Hematopoietic multipotent progenitor cell (in vitro differentiated cells): Measurements from ENCODE around the gene NTSR2. TPM values are rescaled to one million over a fixed set of nuclear protein-coding genes. Genes with fewer than 3 reads are reported as not detected.

Experiments
- DNase-seq, 3 donors: peaks; one replicate each; pipeline ENCODE4 v3.0.0-alpha.2; 2011 to 2015; ENCODE audit warnings: low read depth in 2 of 3, low spot score in 2 of 3
- total RNA-seq: library from RNA; depleted of rRNA; stranded (reverse); fragments of >200 nt; gene quantifications from one replicate; pipeline ENCODE4 v1.2.3, GENCODE V29; 2012

The NTSR2 gene
- total RNA-seq, 1 donor: not detected

DNA sequence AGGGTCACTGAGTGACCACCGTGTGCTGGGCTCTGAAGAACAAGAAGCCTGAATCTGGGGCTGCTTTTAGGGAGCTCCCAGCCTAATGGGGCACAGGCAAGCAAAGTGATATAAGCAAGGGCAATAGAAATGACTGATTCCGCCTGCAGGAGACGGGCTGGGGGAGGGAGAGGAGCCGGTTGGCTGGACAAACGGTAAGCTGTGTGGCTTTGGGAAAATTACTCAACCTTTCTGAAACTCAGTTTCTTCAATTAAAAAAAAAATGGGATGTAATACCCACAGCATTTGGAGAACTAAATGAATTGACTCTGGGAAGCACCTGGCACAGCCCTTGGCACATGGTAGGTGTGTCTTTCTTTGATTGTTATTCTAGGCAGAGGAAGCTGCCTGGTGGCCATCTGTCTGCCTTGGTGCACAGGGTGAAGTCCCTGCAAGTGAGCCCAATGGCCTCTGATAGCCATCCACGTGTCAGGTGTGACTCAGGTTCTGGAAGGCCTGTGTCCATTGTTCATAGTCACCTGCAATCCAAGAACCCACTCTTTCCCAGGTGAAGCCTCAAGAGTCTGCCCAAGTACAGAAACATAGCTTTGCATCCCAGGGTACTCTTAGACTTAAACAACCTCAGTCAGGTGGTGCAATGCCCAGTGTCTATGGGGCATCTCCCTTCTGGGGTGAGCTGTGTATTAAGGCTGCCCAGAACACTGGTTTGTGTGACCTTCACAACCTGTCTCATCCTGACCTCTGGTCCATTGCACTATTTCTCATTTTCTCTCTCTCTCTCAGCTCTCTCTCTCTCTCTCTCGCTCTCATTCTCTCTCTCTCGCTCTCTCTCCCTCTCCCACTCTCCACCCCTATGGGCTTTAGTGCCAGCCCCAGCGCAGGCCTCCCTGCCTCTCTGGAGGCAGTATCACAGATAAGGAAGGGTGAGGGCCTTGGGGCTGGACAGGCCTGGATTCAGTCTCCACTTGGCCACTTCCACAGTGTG, 30.0 kb upstream of the NTSR2 start:
- no peak for DNase-seq

DNA sequence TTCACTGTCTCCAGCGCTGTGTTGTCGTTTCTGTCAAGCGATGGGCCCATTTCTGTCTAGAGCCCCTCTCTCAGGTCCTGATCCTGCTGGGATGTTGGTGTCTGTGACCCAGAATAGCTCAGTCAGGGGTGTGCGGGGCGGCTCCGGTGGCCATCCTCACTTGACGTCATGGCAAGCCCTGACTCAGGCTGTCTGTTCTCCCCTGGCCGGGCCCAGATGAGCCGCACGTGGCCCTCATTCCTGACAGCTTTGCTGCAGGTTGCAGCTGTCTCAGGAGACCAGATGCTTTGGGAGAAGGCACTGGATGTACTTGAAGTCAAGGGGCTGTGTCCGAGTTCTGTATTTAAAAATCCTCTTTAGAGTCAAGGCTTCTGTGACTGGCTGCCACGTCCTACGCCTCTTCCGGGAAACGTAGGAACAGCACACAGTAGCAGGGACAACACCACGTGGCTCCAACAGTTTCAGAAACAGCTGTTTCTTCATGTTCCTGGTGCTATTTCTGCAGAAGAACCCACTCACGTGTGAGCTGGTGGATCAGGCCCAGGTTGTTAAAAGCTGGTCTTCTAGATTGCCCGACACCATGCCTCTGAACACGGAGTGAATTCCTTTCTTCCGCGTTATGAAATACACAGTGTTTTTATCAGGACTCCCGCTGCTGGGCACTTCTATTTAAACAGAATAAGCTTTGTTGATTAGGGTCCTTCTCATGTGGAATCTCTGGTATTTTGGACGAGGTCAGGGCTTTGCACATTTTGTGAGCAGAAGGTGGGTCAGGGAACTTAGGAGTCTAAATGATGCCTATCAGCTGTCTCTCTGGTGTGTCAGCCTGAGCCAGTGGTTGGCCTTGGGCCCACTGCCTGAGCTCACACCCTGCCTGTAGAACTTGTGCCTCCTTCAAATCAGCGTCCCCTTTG, 28.3 kb upstream of the NTSR2 start:
- peak in 1 of 3 donors; percentile 25 for DNase-seq

GRCh38 chr2:11697103-11697871, 27.3 kb upstream of the NTSR2 start:
- peak in 2 of 3 donors; percentile 89 to 94 for DNase-seq

DNA sequence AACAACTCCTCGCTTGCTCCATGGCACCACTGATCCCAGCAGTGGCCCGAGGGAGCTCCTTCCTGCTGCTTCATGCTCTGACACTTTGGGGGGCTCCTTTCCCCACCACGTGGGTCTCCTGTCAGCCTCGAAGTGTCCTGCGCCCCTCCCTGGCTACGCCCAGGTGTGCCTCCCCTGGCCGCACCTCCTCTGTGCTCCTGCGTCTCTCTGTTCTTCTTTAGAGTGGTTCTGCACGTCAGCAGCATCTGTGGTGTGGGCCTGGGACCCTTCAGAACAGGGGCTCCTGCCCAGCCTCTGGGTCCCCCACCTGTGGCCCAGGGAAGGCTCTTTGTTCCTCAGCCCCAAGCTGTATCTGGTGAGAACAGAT, 26.7 kb upstream of the NTSR2 start:
- DNase-seq: no peak

GRCh38 chr2:11695576-11695975, 25.6 kb upstream of the NTSR2 start:
- DNase-seq: no peak

- DNase-seq: peak; percentile 50 to 85 (median 72)
These were observed 23.0 kb upstream of the NTSR2 start for GRCh38 chr2:11692966-11693521.

DNA sequence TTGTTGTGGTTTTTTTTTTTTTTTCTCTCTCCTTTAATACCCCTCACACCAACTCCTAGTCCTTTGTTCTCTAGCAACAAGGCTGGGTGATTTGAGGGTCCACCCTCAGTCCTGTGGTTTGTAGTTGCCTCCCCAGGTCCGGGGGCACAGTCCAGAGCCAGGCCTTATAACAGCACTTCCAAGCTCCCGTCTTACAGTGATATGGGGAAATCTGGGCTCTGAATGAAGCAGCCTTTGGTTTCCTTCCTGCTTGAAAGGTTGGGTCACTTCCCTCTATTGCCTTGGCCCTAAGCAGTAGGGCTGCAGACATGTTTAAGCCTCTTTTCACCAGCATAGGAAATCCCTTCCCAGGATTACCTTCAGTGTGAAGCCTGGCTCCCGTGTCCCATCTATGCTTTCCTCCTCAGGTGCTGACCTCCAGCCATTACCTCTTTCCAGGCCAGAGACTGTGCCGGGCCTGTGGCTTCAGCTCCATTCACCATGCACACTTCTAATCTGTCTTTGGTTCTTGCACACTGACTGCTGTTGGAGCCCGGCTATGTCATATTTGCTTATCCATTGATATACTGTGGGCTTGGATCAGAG, 21.2 kb upstream of the NTSR2 start:
- no peak for DNase-seq

DNA sequence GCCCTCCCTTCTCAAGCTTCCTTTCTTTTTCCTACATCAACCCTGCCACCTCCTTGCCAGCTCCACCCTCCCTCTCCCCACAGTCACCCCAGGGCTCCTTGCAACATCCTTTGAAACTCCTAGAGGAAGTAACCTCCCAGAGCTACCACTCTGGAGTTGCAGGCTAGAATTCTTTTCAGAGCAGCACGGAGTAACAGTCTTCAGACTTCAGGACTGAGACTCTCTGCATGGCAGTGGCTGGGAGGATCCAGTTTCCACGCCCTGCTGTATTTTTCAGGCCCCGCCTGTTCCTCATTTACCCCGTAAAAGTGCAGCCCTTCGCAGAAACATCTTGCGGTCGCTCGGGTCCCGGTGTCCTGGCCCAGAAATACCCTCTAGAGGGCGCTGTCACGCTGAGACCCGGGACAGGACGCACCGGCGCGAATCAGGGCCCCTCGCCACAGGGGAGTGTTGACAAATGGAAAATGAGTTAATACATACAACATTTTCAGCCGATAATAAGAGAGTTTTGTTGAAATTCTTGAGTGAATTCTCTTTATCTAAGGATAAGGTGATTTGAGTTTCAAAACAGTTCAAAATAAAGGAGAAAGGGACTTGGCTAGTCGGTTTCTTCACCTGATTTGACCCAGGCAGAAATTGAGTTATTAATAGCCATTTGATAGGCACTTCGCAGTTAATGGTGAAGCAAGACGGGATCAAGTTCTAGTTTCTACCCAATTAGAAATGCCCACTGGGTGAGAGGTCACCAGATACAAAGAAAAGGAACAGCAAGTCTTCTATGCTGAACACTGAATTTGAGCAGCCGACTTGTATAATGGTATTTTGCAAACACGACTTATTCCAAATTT, 18.5 kb upstream of the NTSR2 start:
- peak; percentile 63 to 95 (median 90) for DNase-seq

GRCh38 chr2:11687736-11688135, 17.7 kb upstream of the NTSR2 start:
- DNase-seq: no peak

GRCh38 chr2:11685906-11686470, 16.0 kb upstream of the NTSR2 start:
- DNase-seq: no peak

GRCh38 chr2:11684894-11685460, 15.0 kb upstream of the NTSR2 start:
- no peak for DNase-seq

DNA sequence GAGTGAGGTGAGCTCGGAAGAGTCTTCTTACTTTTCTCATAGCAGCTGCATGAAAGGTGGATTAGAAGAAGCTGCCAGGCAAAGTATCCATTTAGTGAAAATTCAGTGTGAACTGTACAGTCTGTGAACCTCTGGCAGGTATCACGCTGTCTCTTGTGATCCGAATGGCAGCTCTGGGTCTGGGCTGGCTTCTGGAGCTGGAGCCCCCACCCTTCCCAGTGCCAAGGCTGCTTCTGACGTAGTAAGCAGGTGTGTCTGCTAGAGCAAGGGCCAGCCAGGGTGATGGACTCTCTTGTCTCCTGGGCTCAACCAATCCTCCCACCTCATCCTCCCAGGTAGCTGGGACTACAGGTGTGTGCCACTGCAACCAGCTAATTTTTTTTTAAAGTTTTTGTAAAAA, 14.0 kb upstream of the NTSR2 start:
- no peak for DNase-seq

- DNase-seq: no peak
These were observed 13.5 kb upstream of the NTSR2 start for GRCh38 chr2:11683476-11683875.

GRCh38 chr2:11682590-11682915, 12.6 kb upstream of the NTSR2 start:
- no peak for DNase-seq

DNA sequence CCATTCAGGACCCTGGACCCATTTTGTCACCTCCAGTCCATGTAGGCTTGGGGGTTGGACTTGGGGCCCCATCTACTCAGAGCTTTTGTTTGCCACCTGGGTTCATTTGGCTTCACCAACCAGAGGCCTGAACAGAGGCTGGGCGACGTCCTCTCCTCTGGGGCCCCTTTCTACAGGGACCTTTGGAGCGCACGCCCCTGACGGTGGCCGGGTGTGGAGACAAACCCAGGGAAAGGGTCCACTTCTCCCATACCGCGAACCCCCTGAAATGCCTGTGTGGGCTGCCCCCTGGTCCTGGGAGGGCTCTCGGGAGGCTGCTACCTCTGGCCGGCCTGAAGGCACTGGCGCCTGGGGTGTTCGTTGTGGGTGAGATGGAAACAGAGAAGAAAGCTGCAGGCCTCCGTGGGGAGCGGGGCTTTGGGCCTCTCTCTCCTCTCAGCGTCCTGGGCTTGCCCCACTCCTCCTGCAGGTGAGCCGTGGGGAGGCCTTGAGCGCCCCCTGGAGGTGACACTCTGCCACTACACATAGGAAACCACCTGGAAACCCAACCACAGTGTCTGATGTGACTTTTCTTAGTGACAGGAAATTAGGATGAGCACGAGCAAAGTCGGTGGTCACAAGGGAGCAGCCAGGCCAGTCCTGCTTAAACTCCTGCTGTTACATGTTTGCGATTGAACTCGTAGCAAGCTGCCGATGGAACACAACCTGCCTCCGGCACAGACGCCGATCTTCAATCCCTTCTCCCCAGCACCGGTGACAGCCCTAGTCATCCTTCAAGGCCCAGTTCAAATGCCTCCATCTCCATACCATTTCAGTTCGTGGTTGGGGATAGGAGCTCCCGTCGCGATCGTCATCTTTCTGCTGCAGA, 12.0 kb upstream of the NTSR2 start:
- DNase-seq: peak; percentile 32 to 43 (median 39)

- DNase-seq: no peak
These were observed 11.1 kb upstream of the NTSR2 start for GRCh38 chr2:11680901-11681721.
